ENCODE measurements around the gene RMI1.

The RMI1 gene

GRCh38 chr9:83986765-83987401 is 6.3 kb downstream of the RMI1 start:
- 93 to 96% methylated on average over 7 to 9 of the region's 11 CpGs for WGBS, 2 experiments (ENCODE audit: insufficient coverage in 2 of 2)
- H3K36me3 ChIP-seq (ENCODE audit: control insufficient read depth, insufficient read depth, low read length), result peaks cover 21% of the 10 kb centered on the region
- no peak overlapping the region for H3K27ac ChIP-seq (ENCODE audit: low read depth, low read length, severe bottlenecking)
- no peaks in the 10 kb centered on the region for H3K4me1 ChIP-seq (ENCODE audit: control insufficient read depth, insufficient read depth, low read length, poor library complexity, severe bottlenecking)
- H3K9me3 ChIP-seq (ENCODE audit: control insufficient read depth, low read length), result no peaks in the 10 kb centered on the region
- H3K4me3 ChIP-seq (ENCODE audit: extremely low read depth, insufficient read depth, low read length, poor library complexity, severe bottlenecking), result no peak overlapping the region

DNA sequence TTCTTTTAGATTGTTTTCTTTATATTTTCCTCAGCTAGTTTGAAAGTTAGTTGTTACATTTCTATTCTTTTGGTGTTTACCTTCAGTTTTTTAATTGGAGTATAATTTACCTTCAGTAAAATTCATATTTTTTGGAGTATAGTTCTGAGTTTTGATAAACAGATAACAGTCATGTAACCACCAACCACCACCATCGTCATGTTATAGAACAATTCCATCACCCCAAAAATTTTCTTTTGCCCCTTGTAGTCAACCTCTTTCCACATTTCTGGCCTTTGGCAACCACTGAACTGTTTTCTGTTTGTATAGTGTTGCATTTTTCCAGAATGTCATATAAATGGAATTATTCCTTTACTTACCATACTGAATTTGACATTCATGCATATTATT is 6.8 kb downstream of the RMI1 start:
- no CpG with 5 or more reads among the region's 1 CpG for WGBS, 2 experiments (ENCODE audit: insufficient coverage in 2 of 2)
- Histone ChIP-seq H3K4me3 (ENCODE audit: extremely low read depth, insufficient read depth, low read length, poor library complexity, severe bottlenecking) (no peak overlapping the region), H3K36me3 (ENCODE audit: control insufficient read depth, insufficient read depth, low read length) (peaks cover 21% of the 10 kb centered on the region), H3K4me1 (ENCODE audit: control insufficient read depth, insufficient read depth, low read length, poor library complexity, severe bottlenecking) (no peaks in the 10 kb centered on the region), H3K27ac (ENCODE audit: low read depth, low read length, severe bottlenecking) (no peak overlapping the region), H3K9me3 (ENCODE audit: control insufficient read depth, low read length) (no peaks in the 10 kb centered on the region)

DNA sequence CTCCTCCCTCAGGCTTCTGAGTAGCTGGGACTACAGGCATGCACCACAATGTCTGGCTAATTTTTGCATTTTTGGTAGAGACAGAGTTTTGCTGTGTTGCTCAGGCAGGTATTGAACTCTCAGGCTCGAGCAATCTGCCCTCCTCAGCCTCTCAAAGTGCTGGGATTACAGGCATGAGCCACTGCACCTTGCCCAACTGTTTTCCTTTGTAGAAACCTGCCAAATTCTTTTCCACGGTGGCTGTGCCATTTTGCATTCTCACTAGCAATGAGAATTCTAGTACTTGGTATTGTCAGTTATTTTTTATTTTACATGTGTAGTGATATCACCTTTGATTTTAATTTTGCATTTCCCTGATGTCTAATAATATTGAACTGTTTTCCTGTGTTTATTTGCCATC is 7.8 kb downstream of the RMI1 start:
- Histone ChIP-seq H3K9me3 (ENCODE audit: control insufficient read depth, low read length) (no peaks in the 10 kb centered on the region), H3K4me3 (ENCODE audit: extremely low read depth, insufficient read depth, low read length, poor library complexity, severe bottlenecking) (no peak overlapping the region), H3K4me1 (ENCODE audit: control insufficient read depth, insufficient read depth, low read length, poor library complexity, severe bottlenecking) (no peaks in the 10 kb centered on the region), H3K27ac (ENCODE audit: low read depth, low read length, severe bottlenecking) (no peak overlapping the region), H3K36me3 (ENCODE audit: control insufficient read depth, insufficient read depth, low read length) (peaks cover 21% of the 10 kb centered on the region)
- 83 to 93% methylated on average over 1 to 2 of the region's 2 CpGs for WGBS, 2 experiments (ENCODE audit: insufficient coverage in 2 of 2)

- no peaks in the 10 kb centered on the region for H3K4me1 ChIP-seq (ENCODE audit: control insufficient read depth, insufficient read depth, low read length, poor library complexity, severe bottlenecking)
- H3K36me3 ChIP-seq (ENCODE audit: control insufficient read depth, insufficient read depth, low read length), result peaks cover 21% of the 10 kb centered on the region
- no peak overlapping the region for H3K4me3 ChIP-seq (ENCODE audit: extremely low read depth, insufficient read depth, low read length, poor library complexity, severe bottlenecking)
- H3K9me3 ChIP-seq (ENCODE audit: control insufficient read depth, low read length), result no peaks in the 10 kb centered on the region
- no peak overlapping the region for H3K27ac ChIP-seq (ENCODE audit: low read depth, low read length, severe bottlenecking)
- no CpG with 5 or more reads among the region's 1 CpG for WGBS, 2 experiments (ENCODE audit: insufficient coverage in 2 of 2)
Observed at GRCh38 chr9:83991355-83991754, 10.8 kb downstream of the RMI1 start.

DNA sequence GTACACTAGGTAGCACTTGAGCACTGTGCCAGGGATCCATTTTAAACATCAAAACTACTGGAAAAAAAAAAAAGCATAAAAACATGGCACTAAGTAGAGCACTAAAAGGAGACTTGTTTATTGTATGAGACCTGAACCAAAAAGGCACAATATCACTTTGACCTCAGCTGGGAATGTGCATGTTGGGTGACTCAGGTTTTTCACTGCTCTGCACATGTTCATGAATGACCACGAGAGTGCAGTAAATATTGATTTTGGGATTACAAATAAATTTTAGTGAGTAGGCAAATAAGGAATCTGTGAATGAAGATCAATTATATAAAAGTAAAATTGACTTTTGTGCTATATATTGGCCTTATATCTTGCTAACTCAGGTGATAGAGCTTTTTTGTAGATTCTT is 11.8 kb downstream of the RMI1 start:
- H3K36me3 ChIP-seq (ENCODE audit: control insufficient read depth, insufficient read depth, low read length), result peaks cover 20% of the 10 kb centered on the region
- no peaks in the 10 kb centered on the region for H3K4me1 ChIP-seq (ENCODE audit: control insufficient read depth, insufficient read depth, low read length, poor library complexity, severe bottlenecking)
- no peaks in the 10 kb centered on the region for H3K9me3 ChIP-seq (ENCODE audit: control insufficient read depth, low read length)
- H3K4me3 ChIP-seq (ENCODE audit: extremely low read depth, insufficient read depth, low read length, poor library complexity, severe bottlenecking), result no peak overlapping the region
- WGBS, 2 experiments (ENCODE audit: insufficient coverage in 2 of 2), result 100% methylated on average over 1 of the region's 1 CpG
- no peak overlapping the region for H3K27ac ChIP-seq (ENCODE audit: low read depth, low read length, severe bottlenecking)

DNA sequence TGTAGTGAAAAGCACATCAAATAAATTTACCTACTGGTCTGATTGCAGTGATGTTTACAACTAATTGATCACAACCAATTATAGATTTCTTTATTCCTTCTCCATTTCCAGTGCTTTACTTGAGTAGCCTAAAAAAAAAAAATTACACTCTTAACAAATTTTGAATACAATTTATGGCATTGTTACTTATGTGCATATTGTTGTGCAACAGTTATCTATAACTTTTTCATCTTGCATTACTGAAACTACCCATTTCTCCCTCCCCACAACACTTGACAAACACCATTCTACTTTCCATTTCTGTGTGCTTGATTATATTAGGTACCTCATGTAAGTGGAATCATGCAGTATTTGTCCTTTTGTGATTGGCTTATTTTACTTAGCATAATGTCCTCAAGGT is 12.3 kb downstream of the RMI1 start:
- H3K36me3 ChIP-seq (ENCODE audit: control insufficient read depth, insufficient read depth, low read length), result peaks cover 17% of the 10 kb centered on the region
- H3K4me1 ChIP-seq (ENCODE audit: control insufficient read depth, insufficient read depth, low read length, poor library complexity, severe bottlenecking), result no peaks in the 10 kb centered on the region
- H3K27ac ChIP-seq (ENCODE audit: low read depth, low read length, severe bottlenecking), result no peak overlapping the region
- H3K9me3 ChIP-seq (ENCODE audit: control insufficient read depth, low read length), result no peaks in the 10 kb centered on the region
- H3K4me3 ChIP-seq (ENCODE audit: extremely low read depth, insufficient read depth, low read length, poor library complexity, severe bottlenecking), result no peak overlapping the region

- H3K4me1 ChIP-seq (ENCODE audit: control insufficient read depth, insufficient read depth, low read length, poor library complexity, severe bottlenecking), result no peaks in the 10 kb centered on the region
- H3K4me3 ChIP-seq (ENCODE audit: extremely low read depth, insufficient read depth, low read length, poor library complexity, severe bottlenecking), result no peak overlapping the region
- no peak overlapping the region for H3K27ac ChIP-seq (ENCODE audit: low read depth, low read length, severe bottlenecking)
- peaks cover 11% of the 10 kb centered on the region for H3K36me3 ChIP-seq (ENCODE audit: control insufficient read depth, insufficient read depth, low read length)
- no peaks in the 10 kb centered on the region for H3K9me3 ChIP-seq (ENCODE audit: control insufficient read depth, low read length)
- 86 to 93% methylated on average over 2 of the region's 4 CpGs for WGBS, 2 experiments (ENCODE audit: insufficient coverage in 2 of 2)
Observed at GRCh38 chr9:83996126-83996525, 15.5 kb downstream of the RMI1 start.

GRCh38 chr9:83999141-83999918 is 18.7 kb downstream of the RMI1 start:
- Histone ChIP-seq H3K4me3 (ENCODE audit: extremely low read depth, insufficient read depth, low read length, poor library complexity, severe bottlenecking) (no peak overlapping the region), H3K4me1 (ENCODE audit: control insufficient read depth, insufficient read depth, low read length, poor library complexity, severe bottlenecking) (no peaks in the 10 kb centered on the region), H3K27ac (ENCODE audit: low read depth, low read length, severe bottlenecking) (no peak overlapping the region), H3K9me3 (ENCODE audit: control insufficient read depth, low read length) (no peaks in the 10 kb centered on the region), H3K36me3 (ENCODE audit: control insufficient read depth, insufficient read depth, low read length) (peaks cover 28% of the 10 kb centered on the region)
- WGBS, 2 experiments (ENCODE audit: insufficient coverage in 2 of 2), result no CpG with 5 or more reads among the region's 2 CpGs

GRCh38 chr9:84000186-84000585 is 19.6 kb downstream of the RMI1 start:
- H3K36me3 ChIP-seq (ENCODE audit: control insufficient read depth, insufficient read depth, low read length), result peaks cover 32% of the 10 kb centered on the region
- WGBS, 2 experiments (ENCODE audit: insufficient coverage in 2 of 2), result no CpG with 5 or more reads among the region's 3 CpGs
- H3K27ac ChIP-seq (ENCODE audit: low read depth, low read length, severe bottlenecking), result no peak overlapping the region

GRCh38 chr9:84001621-84002020 is 21.0 kb downstream of the RMI1 start:
- H3K4me1 ChIP-seq (ENCODE audit: control insufficient read depth, insufficient read depth, low read length, poor library complexity, severe bottlenecking), result no peaks in the 10 kb centered on the region
- H3K4me3 ChIP-seq (ENCODE audit: extremely low read depth, insufficient read depth, low read length, poor library complexity, severe bottlenecking), result no peak overlapping the region
- no peaks in the 10 kb centered on the region for H3K9me3 ChIP-seq (ENCODE audit: control insufficient read depth, low read length)
- no peak overlapping the region for H3K27ac ChIP-seq (ENCODE audit: low read depth, low read length, severe bottlenecking)
- H3K36me3 ChIP-seq (ENCODE audit: control insufficient read depth, insufficient read depth, low read length), result peaks cover 32% of the 10 kb centered on the region
- 100% methylated on average over 1 of the region's 2 CpGs; no CpG with 5 or more reads in 1 of the 2 experiments for WGBS, 2 experiments (ENCODE audit: insufficient coverage in 2 of 2)

More at GRCh38 chr9:84000186-84000585, 19.6 kb downstream of the RMI1 start:
- Histone ChIP-seq H3K4me3 (ENCODE audit: extremely low read depth, insufficient read depth, low read length, poor library complexity, severe bottlenecking) (no peak overlapping the region), H3K9me3 (ENCODE audit: control insufficient read depth, low read length) (no peaks in the 10 kb centered on the region), H3K4me1 (ENCODE audit: control insufficient read depth, insufficient read depth, low read length, poor library complexity, severe bottlenecking) (no peaks in the 10 kb centered on the region)

- Histone ChIP-seq H3K4me1 (ENCODE audit: control insufficient read depth, insufficient read depth, low read length, poor library complexity, severe bottlenecking) (no peaks in the 10 kb centered on the region), H3K9me3 (ENCODE audit: control insufficient read depth, low read length) (no peaks in the 10 kb centered on the region), H3K4me3 (ENCODE audit: extremely low read depth, insufficient read depth, low read length, poor library complexity, severe bottlenecking) (no peak overlapping the region), H3K36me3 (ENCODE audit: control insufficient read depth, insufficient read depth, low read length) (peaks cover 32% of the 10 kb centered on the region), H3K27ac (ENCODE audit: low read depth, low read length, severe bottlenecking) (no peak overlapping the region)
Observed at GRCh38 chr9:84002344-84002743, 21.7 kb downstream of the RMI1 start.

Data from mesodermal cell (in vitro differentiated cells).